ENCODE results near the gene GAS6.
"Not testable (repeated sequence)": the region's sequence is repeated elsewhere in the genome, so short reads cannot be mapped to it uniquely, and the experiment has no call there.

Gene GAS6

DNA sequence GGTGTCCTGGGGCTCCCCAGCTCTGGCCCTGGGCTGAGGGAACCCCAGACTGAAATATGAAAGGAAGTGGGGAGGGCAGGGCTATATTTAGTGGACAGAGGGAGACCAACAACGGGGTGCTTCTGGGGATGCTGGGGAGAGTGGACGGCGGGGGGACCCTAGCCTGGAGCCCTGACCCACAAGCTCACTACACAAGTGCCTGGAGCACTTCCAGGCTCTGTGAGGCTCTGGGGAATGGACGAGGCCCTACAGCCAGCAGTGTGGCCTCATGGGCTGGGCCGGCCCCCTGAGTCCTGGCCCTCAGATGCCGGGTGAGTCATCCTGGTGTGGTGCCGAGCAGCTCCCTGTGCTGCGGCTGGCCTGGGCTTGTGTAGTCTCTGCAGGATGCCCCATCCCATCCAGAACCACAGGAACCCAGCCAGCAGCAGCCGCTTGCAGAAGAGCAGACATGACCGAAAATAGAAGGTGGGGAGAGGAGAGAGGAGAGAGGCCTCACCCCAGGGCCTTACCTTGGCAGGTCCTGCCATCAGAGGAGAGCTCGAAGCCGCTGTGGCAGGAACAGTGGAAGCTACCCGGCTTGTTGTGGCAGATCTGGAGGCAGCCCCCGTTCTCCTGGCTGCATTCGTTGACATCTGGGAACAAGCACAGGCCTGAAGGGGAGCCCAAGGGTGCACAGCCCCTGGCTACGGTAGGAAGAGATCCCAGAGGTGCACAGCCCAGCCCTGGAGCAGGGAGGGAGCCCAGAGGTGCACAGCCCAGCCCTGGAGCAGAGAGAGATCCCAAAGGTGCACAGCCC is 26.1 kb downstream of the GAS6 start:
- peak; percentile 34 for TF ChIP-seq POLR2A (IDR thresholded peaks at IDR 0.05; ENCODE audit: low read depth, low read length)
- peak; percentile 89 for FAIRE-seq
- peak; percentile 99 for DNase-seq (ENCODE audit: insufficient read length, low spot score)

- TF ChIP-seq POLR2A (IDR thresholded peaks at IDR 0.05; ENCODE audit: low read depth, low read length): no peak
- FAIRE-seq (peak; percentile 53), DNase-seq (ENCODE audit: insufficient read length, low spot score) (peak; percentile 71)
Observed at GRCh38 chr13:113836768-113837559, 26.9 kb downstream of the GAS6 start.

GRCh38 chr13:113835461-113836270 is 28.2 kb downstream of the GAS6 start:
- FAIRE-seq (no peak), DNase-seq (ENCODE audit: insufficient read length, low spot score) (peak; percentile 79)
- no peak for TF ChIP-seq POLR2A (IDR thresholded peaks at IDR 0.05; ENCODE audit: low read depth, low read length)

GRCh38 chr13:113834496-113835200 is 29.2 kb downstream of the GAS6 start:
- TF ChIP-seq POLR2A (IDR thresholded peaks at IDR 0.05; ENCODE audit: low read depth, low read length): no peak
- DNase-seq (ENCODE audit: insufficient read length, low spot score): no peak
- FAIRE-seq: no peak

DNA sequence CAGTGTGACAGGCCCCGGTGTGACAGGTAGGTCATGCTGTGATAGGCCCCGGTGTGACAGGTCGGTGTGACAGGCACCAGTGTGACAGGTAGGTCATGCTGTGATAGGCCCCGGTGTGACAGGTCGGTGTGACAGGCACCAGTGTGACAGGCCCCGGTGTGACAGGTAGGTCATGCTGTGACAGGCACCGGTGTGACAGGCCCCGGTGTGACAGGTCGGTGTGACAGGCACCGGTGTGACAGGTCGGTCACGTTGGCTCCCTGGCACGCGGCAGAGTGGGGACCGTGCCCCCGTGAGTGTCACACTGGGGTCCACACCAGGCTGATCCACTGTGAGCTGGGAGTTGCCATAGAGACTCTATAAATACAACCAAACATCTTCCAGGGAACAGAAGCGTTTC is 29.9 kb downstream of the GAS6 start:
- FAIRE-seq; DNase-seq (ENCODE audit: insufficient read length, low spot score): not testable (repeated sequence)

DNA sequence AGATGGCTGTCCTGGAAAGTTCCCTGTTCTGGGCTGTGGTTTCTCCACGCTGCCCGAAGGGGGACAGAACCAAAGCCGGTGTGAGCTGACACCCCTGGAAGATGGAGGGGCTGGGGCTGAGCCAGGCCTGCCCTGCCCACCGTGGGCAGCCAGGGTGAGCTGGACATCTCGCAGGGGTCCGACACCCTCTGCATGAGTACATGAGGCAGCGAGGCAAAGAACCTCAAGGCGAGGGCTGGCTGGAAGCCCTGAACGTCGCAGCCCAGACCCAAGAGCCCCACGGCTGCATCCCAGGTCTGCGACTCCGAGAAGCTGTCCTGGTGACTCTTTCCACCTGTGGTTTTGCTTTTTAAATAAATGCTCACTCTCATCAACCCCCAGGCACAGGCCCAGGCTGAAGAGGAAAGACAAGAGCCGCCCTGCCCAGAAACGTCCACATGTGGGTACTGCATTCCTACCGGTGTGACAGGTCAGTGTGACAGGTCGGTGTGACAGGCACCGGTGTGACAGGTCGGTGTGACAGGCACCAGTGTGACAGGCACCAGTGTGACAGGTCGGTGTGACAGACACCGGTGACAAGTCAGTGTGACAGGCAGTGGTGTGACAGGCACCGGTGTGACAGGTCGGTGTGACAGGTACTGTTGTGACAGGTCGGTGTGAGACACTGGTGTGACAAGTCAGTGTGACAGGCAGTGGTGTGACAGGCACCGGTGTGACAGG is 30.6 kb downstream of the GAS6 start:
- DNase-seq (ENCODE audit: insufficient read length, low spot score) (no peak), FAIRE-seq (no peak)
- no peak for TF ChIP-seq POLR2A (IDR thresholded peaks at IDR 0.05; ENCODE audit: low read depth, low read length)

- DNase-seq (ENCODE audit: insufficient read length, low spot score): no peak
- FAIRE-seq: no peak
- no peak for TF ChIP-seq POLR2A (IDR thresholded peaks at IDR 0.05; ENCODE audit: low read depth, low read length)
Observed at GRCh38 chr13:113832631-113833030, 31.2 kb downstream of the GAS6 start.

DNA sequence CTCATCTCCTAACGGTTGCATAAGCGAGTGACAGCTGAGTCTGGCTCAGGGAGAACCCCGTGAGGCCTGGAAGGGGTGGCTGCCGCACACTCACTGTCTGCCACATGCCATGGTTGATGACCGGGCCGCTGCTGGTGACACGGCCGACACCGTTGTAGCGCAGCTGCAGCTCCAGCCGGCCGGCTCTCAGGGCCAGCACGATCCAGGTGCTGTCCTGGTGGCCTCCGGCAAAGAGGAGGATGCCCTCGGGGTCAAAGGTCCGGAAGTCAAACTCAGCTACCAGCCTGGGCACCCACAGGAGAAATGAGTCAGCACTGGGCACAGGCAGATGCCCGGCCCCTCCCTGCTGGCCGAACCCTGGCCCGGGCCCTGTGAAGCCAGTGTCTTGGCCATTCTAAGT is 31.7 kb downstream of the GAS6 start:
- DNase-seq (ENCODE audit: insufficient read length, low spot score): peak; percentile 98
- FAIRE-seq: peak; percentile 80
- no peak for TF ChIP-seq POLR2A (IDR thresholded peaks at IDR 0.05; ENCODE audit: low read depth, low read length)

- DNase-seq (ENCODE audit: insufficient read length, low spot score) (no peak), FAIRE-seq (no peak)
- TF ChIP-seq POLR2A (IDR thresholded peaks at IDR 0.05; ENCODE audit: low read depth, low read length): no peak
Observed at GRCh38 chr13:113831061-113831460, 32.8 kb downstream of the GAS6 start.

DNA sequence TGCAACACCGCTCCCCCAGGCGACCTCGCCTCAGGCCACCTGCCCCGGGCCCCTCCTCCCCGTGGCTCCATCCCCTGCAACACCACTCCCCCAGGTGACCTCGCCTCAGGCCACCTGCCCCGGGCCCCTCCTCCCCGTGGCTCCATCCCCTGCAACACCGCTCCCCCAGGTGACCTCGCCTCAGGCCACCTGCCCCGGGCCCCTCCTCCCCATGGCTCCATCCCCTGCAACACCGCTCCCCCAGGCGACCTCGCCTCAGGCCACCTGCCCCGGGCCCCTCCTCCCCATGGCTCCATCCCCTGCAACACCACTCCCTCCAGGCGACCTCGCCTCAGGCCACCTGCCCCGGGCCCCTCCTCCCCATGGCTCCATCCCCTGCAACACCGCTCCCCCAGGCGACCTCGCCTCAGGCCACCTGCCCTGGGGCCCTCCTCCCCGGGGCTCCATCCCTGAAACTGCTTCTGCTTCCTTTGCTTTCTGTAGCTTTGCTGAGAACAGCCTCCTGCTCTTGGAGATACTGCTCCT is 33.4 kb downstream of the GAS6 start:
- DNase-seq (ENCODE audit: insufficient read length, low spot score); FAIRE-seq: not testable (repeated sequence)

- FAIRE-seq (no peak), DNase-seq (ENCODE audit: insufficient read length, low spot score) (no peak)
- TF ChIP-seq POLR2A (IDR thresholded peaks at IDR 0.05; ENCODE audit: low read depth, low read length): no peak
Observed at GRCh38 chr13:113828282-113828825, 35.5 kb downstream of the GAS6 start.

DNA sequence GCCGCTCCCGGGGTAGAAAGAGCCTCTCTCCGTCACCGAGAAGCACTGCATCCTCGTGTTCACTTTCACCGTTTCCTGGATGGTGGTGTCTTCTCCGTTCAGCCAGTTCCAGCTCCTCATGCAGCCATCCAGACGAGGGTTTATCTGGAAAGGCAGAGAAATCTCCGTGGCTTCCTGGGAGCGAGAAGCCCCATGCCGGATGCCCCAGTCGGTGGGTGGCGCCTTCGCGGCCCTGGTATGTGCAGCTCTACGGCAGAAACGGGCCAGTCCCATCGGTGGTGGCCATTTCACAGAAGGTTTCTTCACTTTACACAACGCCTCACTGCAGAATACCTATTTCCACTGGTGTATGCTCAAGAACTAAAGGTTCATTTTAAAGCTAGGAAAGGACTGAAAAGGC is 36.9 kb downstream of the GAS6 start:
- no peak for TF ChIP-seq POLR2A (IDR thresholded peaks at IDR 0.05; ENCODE audit: low read depth, low read length)
- FAIRE-seq (no peak), DNase-seq (ENCODE audit: insufficient read length, low spot score) (no peak)

GRCh38 chr13:113826446-113826845 is 37.4 kb downstream of the GAS6 start:
- DNase-seq (ENCODE audit: insufficient read length, low spot score); FAIRE-seq: not testable (repeated sequence)
